DOHH2 (cell line): ENCODE results near the gene EPHA6.

Experiments
- EZH2phosphoT487 ChIP-seq: fragments of 200-600 bp; sonication (generic); IDR thresholded peaks from 2 replicates; pipeline ENCODE4 v1.6.1; 2017; ENCODE audit warnings: borderline replicate concordance, mild to moderate bottlenecking, antibody characterized with exemption, low read length, moderate library complexity, mixed read lengths
- TF ChIP-seq, protein P1 (sequence below): fragments of 200-600 bp; sonication (generic); IDR thresholded peaks from one replicate; pipeline ENCODE4 v1.5.1; 2014; ENCODE audit warnings: antibody characterized with exemption, mild to moderate bottlenecking, low read depth, low read length; ENCODE audit not compliant: poor library complexity, severe bottlenecking

DNA sequence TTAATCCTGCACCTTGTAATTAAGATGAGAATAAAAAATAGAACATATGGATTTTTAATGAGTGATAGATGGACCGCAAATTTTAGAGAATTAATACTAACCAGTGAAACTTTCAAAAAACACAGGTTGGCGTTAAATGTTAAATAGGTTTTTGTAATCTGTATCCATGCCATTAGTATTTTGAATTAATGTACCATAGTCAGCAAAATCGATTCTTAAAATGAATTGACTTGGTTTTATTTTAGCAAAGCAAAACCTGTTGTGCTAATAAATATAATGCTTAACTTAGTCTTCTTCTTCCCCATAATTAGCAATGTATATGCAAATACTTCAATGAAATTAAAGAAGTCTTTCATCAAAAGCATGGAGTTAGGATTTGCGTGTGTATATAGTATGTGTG lies 63.1 kb downstream of the EPHA6 start:
- TF ChIP-seq, protein P1, sequence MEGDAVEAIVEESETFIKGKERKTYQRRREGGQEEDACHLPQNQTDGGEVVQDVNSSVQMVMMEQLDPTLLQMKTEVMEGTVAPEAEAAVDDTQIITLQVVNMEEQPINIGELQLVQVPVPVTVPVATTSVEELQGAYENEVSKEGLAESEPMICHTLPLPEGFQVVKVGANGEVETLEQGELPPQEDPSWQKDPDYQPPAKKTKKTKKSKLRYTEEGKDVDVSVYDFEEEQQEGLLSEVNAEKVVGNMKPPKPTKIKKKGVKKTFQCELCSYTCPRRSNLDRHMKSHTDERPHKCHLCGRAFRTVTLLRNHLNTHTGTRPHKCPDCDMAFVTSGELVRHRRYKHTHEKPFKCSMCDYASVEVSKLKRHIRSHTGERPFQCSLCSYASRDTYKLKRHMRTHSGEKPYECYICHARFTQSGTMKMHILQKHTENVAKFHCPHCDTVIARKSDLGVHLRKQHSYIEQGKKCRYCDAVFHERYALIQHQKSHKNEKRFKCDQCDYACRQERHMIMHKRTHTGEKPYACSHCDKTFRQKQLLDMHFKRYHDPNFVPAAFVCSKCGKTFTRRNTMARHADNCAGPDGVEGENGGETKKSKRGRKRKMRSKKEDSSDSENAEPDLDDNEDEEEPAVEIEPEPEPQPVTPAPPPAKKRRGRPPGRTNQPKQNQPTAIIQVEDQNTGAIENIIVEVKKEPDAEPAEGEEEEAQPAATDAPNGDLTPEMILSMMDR = no peak
- TF ChIP-seq EZH2phosphoT487 = no peak
